Colonic mucosa (tissue), 4 donors: ENCODE results near the gene KDM6A. TPM values are rescaled to one million over a fixed set of nuclear protein-coding genes. Genes with fewer than 3 reads are reported as not detected.
"Not testable (repeated sequence)": the region's sequence is repeated elsewhere in the genome, so short reads cannot be mapped to it uniquely, and the experiment has no call there.

ENCODE experiments used
- DNase-seq: peaks from one replicate; pipeline ENCODE4 v3.0.0-alpha.2; 2020
- H3K27ac ChIP-seq: fragments of 200-600 bp; one replicate; pipeline ENCODE4 v1.8.0; 2021
- H3K27me3 ChIP-seq: fragments of 200-600 bp; one replicate; pipeline ENCODE4 v1.8.0; 2021
- H3K36me3 ChIP-seq: fragments of 200-600 bp; one replicate; pipeline ENCODE4 v1.8.0; 2021
- H3K4me1 ChIP-seq: fragments of 200-600 bp; one replicate; pipeline ENCODE4 v1.8.0; 2021; ENCODE audit warnings: mild to moderate bottlenecking
- H3K4me3 ChIP-seq: fragments of 200-600 bp; one replicate; pipeline ENCODE4 v1.8.0; 2021
- H3K9ac ChIP-seq, 2 donors: one replicate each; pipeline ENCODE4 v1.7.0; 2013; ENCODE audit warnings: control low read depth in 2 of 2, low read depth in 2 of 2, low read length in 2 of 2
- H3K9me3 ChIP-seq: fragments of 200-600 bp; one replicate; pipeline ENCODE4 v1.8.0; 2021
- intact Hi-C: fragments of 100-400 bp; cut with DNase I; formaldehyde crosslinking; loops from one replicate; pipeline ENCODE4 v1.14.1; 2022
- total RNA-seq, 2 donors: library from RNA; stranded (reverse); fragmentation: NEBNext Ultra II Directional in 1 of 2; extraction: Animal tissue kit (Norgen Biotek cat#: 25700) in 1 of 2; gene quantifications; one replicate each; pipeline ENCODE4 v1.2.1, GENCODE V29; 2021
- TF ChIP-seq, protein P1 (sequence below): fragments of 200-600 bp; IDR thresholded peaks from one replicate; pipeline ENCODE4 v1.8.0; 2022; ENCODE audit warnings: antibody characterized with exemption, mild to moderate bottlenecking
- donor health status: healthy.
- donor health status: DM: no; HTN: no; CAD: no.
- donor health status: DM: no; HTN: no; CAD: no.

KDM6A gene
- total RNA-seq, 2 donors from 2014 or later: 31.6 to 45.3 TPM

DNA sequence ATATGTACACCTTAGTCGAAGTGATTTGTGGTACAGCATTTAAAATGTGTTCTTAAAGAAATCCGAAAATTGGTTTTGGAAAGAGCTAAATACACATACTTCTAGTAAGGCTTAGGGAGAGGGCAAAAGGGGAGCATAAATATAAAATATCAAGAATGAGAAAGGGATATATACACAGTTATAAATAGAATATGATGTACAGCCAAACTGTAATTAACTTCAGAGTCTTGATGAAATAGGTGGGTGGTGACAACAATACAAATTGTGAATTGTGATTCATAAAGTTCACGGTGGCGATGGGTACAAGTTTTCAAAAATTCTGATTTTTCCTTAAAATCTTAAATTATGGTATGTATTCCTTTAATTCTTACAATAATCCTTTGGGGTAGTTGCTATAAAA, 62.2 kb downstream of the KDM6A start:
- intact Hi-C loops: no loop called here
- DNase-seq: no peak
- no peak overlapping the region for H3K9ac ChIP-seq
- H3K36me3 ChIP-seq: no peaks in the 10 kb centered on the region
- H3K27me3 ChIP-seq: no peaks in the 10 kb centered on the region
- no peaks in the 10 kb centered on the region for H3K4me1 ChIP-seq
- TF ChIP-seq, protein P1, sequence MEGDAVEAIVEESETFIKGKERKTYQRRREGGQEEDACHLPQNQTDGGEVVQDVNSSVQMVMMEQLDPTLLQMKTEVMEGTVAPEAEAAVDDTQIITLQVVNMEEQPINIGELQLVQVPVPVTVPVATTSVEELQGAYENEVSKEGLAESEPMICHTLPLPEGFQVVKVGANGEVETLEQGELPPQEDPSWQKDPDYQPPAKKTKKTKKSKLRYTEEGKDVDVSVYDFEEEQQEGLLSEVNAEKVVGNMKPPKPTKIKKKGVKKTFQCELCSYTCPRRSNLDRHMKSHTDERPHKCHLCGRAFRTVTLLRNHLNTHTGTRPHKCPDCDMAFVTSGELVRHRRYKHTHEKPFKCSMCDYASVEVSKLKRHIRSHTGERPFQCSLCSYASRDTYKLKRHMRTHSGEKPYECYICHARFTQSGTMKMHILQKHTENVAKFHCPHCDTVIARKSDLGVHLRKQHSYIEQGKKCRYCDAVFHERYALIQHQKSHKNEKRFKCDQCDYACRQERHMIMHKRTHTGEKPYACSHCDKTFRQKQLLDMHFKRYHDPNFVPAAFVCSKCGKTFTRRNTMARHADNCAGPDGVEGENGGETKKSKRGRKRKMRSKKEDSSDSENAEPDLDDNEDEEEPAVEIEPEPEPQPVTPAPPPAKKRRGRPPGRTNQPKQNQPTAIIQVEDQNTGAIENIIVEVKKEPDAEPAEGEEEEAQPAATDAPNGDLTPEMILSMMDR: no peak
- no peak overlapping the region for H3K4me3 ChIP-seq
- no peak overlapping the region for H3K27ac ChIP-seq
- H3K9me3 ChIP-seq: no peaks in the 10 kb centered on the region

- TF ChIP-seq, protein P1: no peak
- no peak for DNase-seq
- Histone ChIP-seq H3K4me3 (no peak overlapping the region), H3K9ac (no peak overlapping the region), H3K4me1 (no peaks in the 10 kb centered on the region), H3K27ac (no peak overlapping the region), H3K36me3 (no peaks in the 10 kb centered on the region), H3K27me3 (no peaks in the 10 kb centered on the region), H3K9me3 (no peaks in the 10 kb centered on the region)
- intact Hi-C loops: no loop called here
Measured at GRCh38 chrX:44935640-44936039, 62.7 kb downstream of the KDM6A start.

DNA sequence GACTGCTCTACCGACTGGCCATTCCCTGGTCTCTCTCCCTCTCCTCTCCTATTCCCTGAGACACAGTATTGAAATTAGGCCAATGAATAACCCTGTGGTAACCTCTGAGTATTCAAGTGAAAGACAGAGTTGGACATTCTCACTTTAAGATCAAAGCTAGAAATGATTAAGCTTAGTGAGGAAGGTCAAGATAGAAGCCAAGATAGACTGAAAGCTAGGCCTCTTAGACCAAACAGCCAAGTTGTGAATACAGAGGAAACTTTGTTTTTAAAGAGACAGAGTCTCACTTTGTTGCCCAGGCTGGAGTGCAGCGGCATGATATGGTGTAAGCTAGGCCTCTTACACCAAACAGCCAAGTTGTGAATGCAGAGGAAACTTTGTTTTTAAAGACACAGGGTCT, 64.6 kb downstream of the KDM6A start:
- DNase-seq: no peak
- Histone ChIP-seq H3K9me3 (no peaks in the 10 kb centered on the region), H3K36me3 (no peaks in the 10 kb centered on the region), H3K4me3 (no peak overlapping the region), H3K4me1 (no peaks in the 10 kb centered on the region), H3K27me3 (no peaks in the 10 kb centered on the region), H3K9ac (no peak overlapping the region), H3K27ac (no peak overlapping the region)
- TF ChIP-seq, protein P1: no peak
- intact Hi-C loops: no loop called here

- Histone ChIP-seq H3K4me1 (no peaks in the 10 kb centered on the region), H3K27me3 (no peaks in the 10 kb centered on the region), H3K4me3 (no peak overlapping the region), H3K36me3 (no peaks in the 10 kb centered on the region), H3K27ac (no peak overlapping the region), H3K9me3 (no peaks in the 10 kb centered on the region), H3K9ac (no peak overlapping the region)
- DNase-seq: no peak
- TF ChIP-seq, protein P1: no peak
- intact Hi-C loops: no loop called here
Measured at GRCh38 chrX:44938111-44938510, 65.1 kb downstream of the KDM6A start.

DNA sequence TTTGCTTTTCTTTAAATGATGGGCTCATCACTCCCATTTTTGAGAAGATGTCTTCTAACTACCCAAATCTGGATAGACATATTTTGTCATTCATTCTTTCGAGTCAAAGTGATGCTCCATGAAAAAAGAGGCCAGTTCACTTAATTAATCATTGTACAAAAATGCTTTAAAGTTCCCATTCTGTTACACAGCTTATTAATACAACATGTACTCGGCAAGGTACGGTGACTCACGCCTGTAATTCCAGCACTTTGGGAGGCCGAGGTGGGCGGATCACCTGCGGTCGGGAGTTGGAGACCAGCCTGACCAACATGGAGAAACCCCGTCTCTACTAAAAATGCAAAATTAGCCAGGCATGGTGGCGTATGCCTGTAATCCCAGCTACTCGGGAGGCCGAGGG, 67.6 kb downstream of the KDM6A start:
- DNase-seq, H3K27ac ChIP-seq, H3K4me1 ChIP-seq, H3K9me3 ChIP-seq, H3K36me3 ChIP-seq, intact Hi-C loops, H3K27me3 ChIP-seq, H3K9ac ChIP-seq, H3K4me3 ChIP-seq: not testable (repeated sequence)

DNA sequence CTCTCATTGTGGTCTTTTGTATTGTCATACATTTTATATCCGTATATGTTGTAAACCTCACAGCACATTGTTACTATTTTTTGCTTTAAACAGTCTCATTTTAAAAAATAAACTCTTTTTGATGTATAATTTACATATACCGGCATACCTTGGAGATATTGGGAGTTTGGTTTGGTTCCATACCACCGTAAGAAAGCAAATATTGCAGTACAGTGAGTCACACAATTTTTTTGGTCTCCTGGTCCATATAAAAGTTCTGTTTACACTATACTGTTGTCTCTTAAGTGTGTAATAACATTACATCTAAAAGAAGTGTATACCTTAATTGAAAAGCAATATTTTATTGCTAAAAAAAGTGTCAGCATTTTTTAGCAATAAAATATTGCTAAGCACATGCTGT, 70.0 kb downstream of the KDM6A start:
- TF ChIP-seq, protein P1: no peak
- H3K27me3 ChIP-seq: no peaks in the 10 kb centered on the region
- no peak for DNase-seq
- no peak overlapping the region for H3K4me3 ChIP-seq
- H3K4me1 ChIP-seq: no peaks in the 10 kb centered on the region
- no peaks in the 10 kb centered on the region for H3K9me3 ChIP-seq
- H3K36me3 ChIP-seq: no peaks in the 10 kb centered on the region
- no peak overlapping the region for H3K9ac ChIP-seq
- intact Hi-C loops: no loop called here
- no peak overlapping the region for H3K27ac ChIP-seq
